Measurements from ENCODE around the gene KCNQ1. TPM values are rescaled to one million over a fixed set of nuclear protein-coding genes. Genes with fewer than 3 reads are reported as not detected.

The KCNQ1 gene
- total RNA-seq, 1 experiment from 2014 or later = 2.5 TPM

DNA sequence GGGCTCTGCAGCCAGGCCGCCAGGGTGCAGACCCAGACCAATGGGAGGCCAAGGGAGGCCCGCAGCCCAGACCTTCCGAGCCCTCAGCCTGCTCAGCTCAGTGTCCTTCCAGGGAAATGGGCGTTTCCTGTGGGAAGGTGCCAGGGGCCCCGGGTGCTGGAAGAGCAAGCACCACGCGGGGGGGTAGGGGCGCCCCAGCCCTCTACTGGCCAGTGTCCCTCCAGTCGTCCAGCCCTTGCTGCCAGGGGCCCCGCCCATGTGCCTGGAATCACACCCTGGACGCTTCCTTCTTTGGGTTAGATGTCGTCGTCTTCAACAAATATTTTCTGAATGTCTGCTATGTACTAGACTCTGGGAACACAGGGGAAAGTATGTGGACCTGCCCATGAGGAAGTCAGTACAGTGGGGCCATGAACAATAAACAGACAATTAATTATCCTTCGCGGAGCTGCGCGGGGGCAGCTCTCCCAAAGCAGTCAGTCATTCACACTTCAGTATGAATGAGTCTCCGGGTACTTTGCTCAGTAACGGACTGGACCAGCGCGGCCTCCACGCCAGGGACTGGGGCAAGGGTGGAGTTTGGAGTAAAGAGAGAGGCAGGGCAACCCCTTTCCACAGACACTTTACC lies 380.6 kb downstream of the KCNQ1 start:
- DNase-seq (ENCODE audit: low spot score) (no peak), ATAC-seq (no peak)
- H3K27me3 Mint-ChIP-seq (ENCODE audit: low read depth) = peaks cover 81% of the 10 kb centered on the region
- no peak overlapping the region for H3K4me3 Mint-ChIP-seq
- H3K4me1 Mint-ChIP-seq = peaks cover 12% of the 10 kb centered on the region
- POLR2A ChIA-PET = no interaction called here
- TF ChIP-seq E2F1 (CRISPR knock-in tag; IDR thresholded peaks at IDR 0.05) = no peak
- TF ChIP-seq E2F5 (CRISPR knock-in tag; IDR thresholded peaks at IDR 0.05) = no peak
- TF ChIP-seq, protein P1, sequence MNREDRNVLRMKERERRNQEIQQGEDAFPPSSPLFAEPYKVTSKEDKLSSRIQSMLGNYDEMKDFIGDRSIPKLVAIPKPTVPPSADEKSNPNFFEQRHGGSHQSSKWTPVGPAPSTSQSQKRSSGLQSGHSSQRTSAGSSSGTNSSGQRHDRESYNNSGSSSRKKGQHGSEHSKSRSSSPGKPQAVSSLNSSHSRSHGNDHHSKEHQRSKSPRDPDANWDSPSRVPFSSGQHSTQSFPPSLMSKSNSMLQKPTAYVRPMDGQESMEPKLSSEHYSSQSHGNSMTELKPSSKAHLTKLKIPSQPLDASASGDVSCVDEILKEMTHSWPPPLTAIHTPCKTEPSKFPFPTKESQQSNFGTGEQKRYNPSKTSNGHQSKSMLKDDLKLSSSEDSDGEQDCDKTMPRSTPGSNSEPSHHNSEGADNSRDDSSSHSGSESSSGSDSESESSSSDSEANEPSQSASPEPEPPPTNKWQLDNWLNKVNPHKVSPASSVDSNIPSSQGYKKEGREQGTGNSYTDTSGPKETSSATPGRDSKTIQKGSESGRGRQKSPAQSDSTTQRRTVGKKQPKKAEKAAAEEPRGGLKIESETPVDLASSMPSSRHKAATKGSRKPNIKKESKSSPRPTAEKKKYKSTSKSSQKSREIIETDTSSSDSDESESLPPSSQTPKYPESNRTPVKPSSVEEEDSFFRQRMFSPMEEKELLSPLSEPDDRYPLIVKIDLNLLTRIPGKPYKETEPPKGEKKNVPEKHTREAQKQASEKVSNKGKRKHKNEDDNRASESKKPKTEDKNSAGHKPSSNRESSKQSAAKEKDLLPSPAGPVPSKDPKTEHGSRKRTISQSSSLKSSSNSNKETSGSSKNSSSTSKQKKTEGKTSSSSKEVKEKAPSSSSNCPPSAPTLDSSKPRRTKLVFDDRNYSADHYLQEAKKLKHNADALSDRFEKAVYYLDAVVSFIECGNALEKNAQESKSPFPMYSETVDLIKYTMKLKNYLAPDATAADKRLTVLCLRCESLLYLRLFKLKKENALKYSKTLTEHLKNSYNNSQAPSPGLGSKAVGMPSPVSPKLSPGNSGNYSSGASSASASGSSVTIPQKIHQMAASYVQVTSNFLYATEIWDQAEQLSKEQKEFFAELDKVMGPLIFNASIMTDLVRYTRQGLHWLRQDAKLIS (CRISPR knock-in tag; IDR thresholded peaks at IDR 0.05; ENCODE audit: borderline replicate concordance) = no peak
- TF ChIP-seq, protein P2, sequence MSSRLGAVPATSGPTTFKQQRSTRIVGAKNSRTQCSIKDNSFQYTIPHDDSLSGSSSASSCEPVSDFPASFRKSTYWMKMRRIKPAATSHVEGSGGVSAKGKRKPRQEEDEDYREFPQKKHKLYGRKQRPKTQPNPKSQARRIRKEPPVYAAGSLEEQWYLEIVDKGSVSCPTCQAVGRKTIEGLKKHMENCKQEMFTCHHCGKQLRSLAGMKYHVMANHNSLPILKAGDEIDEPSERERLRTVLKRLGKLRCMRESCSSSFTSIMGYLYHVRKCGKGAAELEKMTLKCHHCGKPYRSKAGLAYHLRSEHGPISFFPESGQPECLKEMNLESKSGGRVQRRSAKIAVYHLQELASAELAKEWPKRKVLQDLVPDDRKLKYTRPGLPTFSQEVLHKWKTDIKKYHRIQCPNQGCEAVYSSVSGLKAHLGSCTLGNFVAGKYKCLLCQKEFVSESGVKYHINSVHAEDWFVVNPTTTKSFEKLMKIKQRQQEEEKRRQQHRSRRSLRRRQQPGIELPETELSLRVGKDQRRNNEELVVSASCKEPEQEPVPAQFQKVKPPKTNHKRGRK (CRISPR knock-in tag; IDR thresholded peaks at IDR 0.05; ENCODE audit: borderline replicate concordance) = no peak
- no peak for TF ChIP-seq ZNF281 (CRISPR knock-in tag; IDR thresholded peaks at IDR 0.05)
- no peak for TF ChIP-seq ZNF671 (CRISPR knock-in tag; IDR thresholded peaks at IDR 0.05)
- TF ChIP-seq GABPB1 (CRISPR knock-in tag; IDR thresholded peaks at IDR 0.05) = no peak
- TF ChIP-seq, protein P3, sequence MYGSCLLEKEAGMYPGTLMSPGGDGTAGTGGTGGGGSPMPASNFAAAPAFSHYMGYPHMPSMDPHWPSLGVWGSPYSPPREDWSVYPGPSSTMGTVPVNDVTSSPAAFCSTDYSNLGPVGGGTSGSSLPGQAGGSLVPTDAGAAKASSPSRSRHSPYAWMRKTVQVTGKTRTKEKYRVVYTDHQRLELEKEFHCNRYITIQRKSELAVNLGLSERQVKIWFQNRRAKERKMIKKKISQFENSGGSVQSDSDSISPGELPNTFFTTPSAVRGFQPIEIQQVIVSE (CRISPR knock-in tag; IDR thresholded peaks at IDR 0.05; ENCODE audit: borderline replicate concordance) = no peak
- no peak for TF ChIP-seq ELF4 (CRISPR knock-in tag; IDR thresholded peaks at IDR 0.05; ENCODE audit: low read depth)
- TF ChIP-seq NFYB (CRISPR knock-in tag; conservative IDR thresholded peaks at IDR 0.05; ENCODE audit: low read depth) = no peak
- no peak for TF ChIP-seq PRRX2 (CRISPR knock-in tag; IDR thresholded peaks at IDR 0.05)
- TF ChIP-seq AR (CRISPR knock-in tag; IDR thresholded peaks at IDR 0.05) = no peak
- TF ChIP-seq ZBTB21 (CRISPR knock-in tag; IDR thresholded peaks at IDR 0.05; ENCODE audit: borderline replicate concordance) = no peak
- no peak for TF ChIP-seq ZNF425 (CRISPR knock-in tag; conservative IDR thresholded peaks at IDR 0.05)
- TF ChIP-seq ZNF416 (CRISPR knock-in tag; IDR thresholded peaks at IDR 0.05) = no peak
- TF ChIP-seq, protein P4, sequence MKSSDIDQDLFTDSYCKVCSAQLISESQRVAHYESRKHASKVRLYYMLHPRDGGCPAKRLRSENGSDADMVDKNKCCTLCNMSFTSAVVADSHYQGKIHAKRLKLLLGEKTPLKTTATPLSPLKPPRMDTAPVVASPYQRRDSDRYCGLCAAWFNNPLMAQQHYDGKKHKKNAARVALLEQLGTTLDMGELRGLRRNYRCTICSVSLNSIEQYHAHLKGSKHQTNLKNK (CRISPR knock-in tag; IDR thresholded peaks at IDR 0.05) = no peak
- no peak for TF ChIP-seq KAT7 (CRISPR knock-in tag; IDR thresholded peaks at IDR 0.05; ENCODE audit: borderline replicate concordance)
- peaks cover 45% of the 10 kb centered on the region for H3K9me3 Mint-ChIP-seq
- no peak overlapping the region for H3K27ac Mint-ChIP-seq
- peaks cover 32% of the 10 kb centered on the region for H3K36me3 Mint-ChIP-seq
- CTCF ChIA-PET = no interaction called here

Data from WTC11 (cell line).